ENCODE data around the gene NDUFS2. TPM values are rescaled to one million over a fixed set of nuclear protein-coding genes. Genes with fewer than 3 reads are reported as not detected.

The NDUFS2 gene
- total and polyA plus RNA-seq, 10 of the 15 experiments (the other 5 are each of a cell fraction or from before 2014, with no cell fraction given), result 66.5 to 215 (median 148) TPM

- intact Hi-C loops (cut with micrococcal nuclease; ENCODE audit: unreplicated experiment) (no loop called here), in situ Hi-C loops (cut with MboI) (loop anchor here (10.0 kb wide), 1 partner anchor 546 kb away; the partner anchor contains the start of gene DUSP12)
- Histone ChIP-seq H3K9me3 (replicated peaks; ENCODE audit: control insufficient read depth, insufficient read depth, low read length) (no peaks in the 10 kb centered on the region), H3K27me3 (replicated peaks in 1 of 2; ENCODE audit: control insufficient read depth in 2 of 2, insufficient read depth in 2 of 2, low read length in 1 of 2) (no peaks in the 10 kb centered on the region), H3K9ac (ENCODE audit: control insufficient read depth, insufficient read depth, low read length) (no peak within 1 kb of the TSS), H4K20me1 (ENCODE audit: control insufficient read depth, insufficient read depth) (no peaks in the 10 kb centered on the region), H3K4me2 (ENCODE audit: control insufficient read depth, insufficient read depth) (no peak within 1 kb of the TSS), H3K4me1 (ENCODE audit: control insufficient read depth, insufficient read depth, low read length) (peaks cover 36% of the 10 kb centered on the region), H3K27ac (ENCODE audit: control insufficient read depth, insufficient read depth) (no peak within 1 kb of the TSS), H2AFZ (ENCODE audit: control insufficient read depth, low read depth, low read length) (no peak within 1 kb of the TSS), H3K4me3 (no peak within 1 kb of the TSS), H3K79me2 (ENCODE audit: control insufficient read depth, insufficient read depth, low read length) (peaks cover 20% of the 10 kb centered on the region), H3K36me3 (ENCODE audit: control insufficient read depth in 2 of 2, insufficient read depth in 2 of 2, low read length in 1 of 2) (no peaks in the 10 kb centered on the region)
- ChIA-PET POLR2A (no interaction called here), CTCF (interaction anchor here (0.6 to 1.2 kb wide), 5 partner anchors 9 to 367 kb away, joined by 3 read pairs; partner anchors contain the start of gene TOMM40L), RAD21 (ENCODE audit: unreplicated experiment) (interaction anchor here (1.4 to 1.6 kb wide), 2 partner anchors 18 to 26 kb away, joined by 5 read pairs; partner anchors contain the start of gene TOMM40L), SMC1A (ENCODE audit: uncharacterized antibody, unreplicated experiment) (no interaction called here)
- ATAC-seq, result no peak
- no TSS peak for BruUV-seq (replicated peaks)
- TF ChIP-seq BACH1 (IDR thresholded peaks at IDR 0.05; ENCODE audit: borderline replicate concordance) (no peak), NR2C1 (IDR thresholded peaks at IDR 0.05) (no peak), SMARCA5 (IDR thresholded peaks at IDR 0.05) (no peak), BHLHE40 (IDR thresholded peaks at IDR 0.05; ENCODE audit: borderline replicate concordance in 1 of 2, low read depth in 2 of 2, low read length in 1 of 2) (no peak), ESRRA (IDR thresholded peaks at IDR 0.05; ENCODE audit: low read length) (no peak), PML (IDR thresholded peaks at IDR 0.05; ENCODE audit: low read length) (no peak), MXI1 (IDR thresholded peaks at IDR 0.05; ENCODE audit: low read depth, low read length) (no peak), HDAC2 (IDR thresholded peaks at IDR 0.05) (no peak), ZBED1 (IDR thresholded peaks at IDR 0.05; ENCODE audit: borderline replicate concordance) (no peak), SUPT20H (IDR thresholded peaks at IDR 0.05; ENCODE audit: borderline replicate concordance, control insufficient read depth, low read depth, low read length) (no peak)
- TF ChIP-seq, protein P1, sequence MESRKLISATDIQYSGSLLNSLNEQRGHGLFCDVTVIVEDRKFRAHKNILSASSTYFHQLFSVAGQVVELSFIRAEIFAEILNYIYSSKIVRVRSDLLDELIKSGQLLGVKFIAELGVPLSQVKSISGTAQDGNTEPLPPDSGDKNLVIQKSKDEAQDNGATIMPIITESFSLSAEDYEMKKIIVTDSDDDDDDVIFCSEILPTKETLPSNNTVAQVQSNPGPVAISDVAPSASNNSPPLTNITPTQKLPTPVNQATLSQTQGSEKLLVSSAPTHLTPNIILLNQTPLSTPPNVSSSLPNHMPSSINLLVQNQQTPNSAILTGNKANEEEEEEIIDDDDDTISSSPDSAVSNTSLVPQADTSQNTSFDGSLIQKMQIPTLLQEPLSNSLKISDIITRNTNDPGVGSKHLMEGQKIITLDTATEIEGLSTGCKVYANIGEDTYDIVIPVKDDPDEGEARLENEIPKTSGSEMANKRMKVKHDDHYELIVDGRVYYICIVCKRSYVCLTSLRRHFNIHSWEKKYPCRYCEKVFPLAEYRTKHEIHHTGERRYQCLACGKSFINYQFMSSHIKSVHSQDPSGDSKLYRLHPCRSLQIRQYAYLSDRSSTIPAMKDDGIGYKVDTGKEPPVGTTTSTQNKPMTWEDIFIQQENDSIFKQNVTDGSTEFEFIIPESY (IDR thresholded peaks at IDR 0.05), result no peak
- DNase-seq (ENCODE audit: low read depth, low spot score), result no peak
- WGBS (ENCODE audit: insufficient coverage, insufficient replicate concordance, low lambda C conversion rate, missing lambda C conversion rate), result 71% methylated on average over 11 of the region's 11 CpGs
- no peak for FAIRE-seq
Measured at GRCh38 chr1:161198897-161199431, 3.2 kb upstream of the NDUFS2 start, which contains the start of gene ADAMTS4. ADAMTS4 (minus strand) TSS chr1:161199054; CDS start chr1:161198627, 427 bp downstream.
